GM12878 (cell line): ENCODE measurements around the gene PRAMEF2. TPM values are rescaled to one million over a fixed set of nuclear protein-coding genes. Genes with fewer than 3 reads are reported as not detected.
"Not testable (repeated sequence)": the region's sequence is repeated elsewhere in the genome, so short reads cannot be mapped to it uniquely, and the experiment has no call there.

Source experiments
- ATAC-seq: fragments of 200-7000 bp; cut with Tn5 transposase; 3 replicates; pipeline ENCODE4 v1.9.1; 2020; ENCODE audit warnings: mild to moderate bottlenecking, moderate library complexity
- BruUV-seq: library from RNA; stranded (reverse); fragments of 400-500 nt; replicated peaks from 2 replicates; lab custom pipeline; 2021; lab: Mats Ljungman, UMichigan
- CTCF ChIA-PET: fragments of 300-600 bp; sonication (Branson Sonifier 250); formaldehyde crosslinking; extraction: SDS; loops from one replicate; lab custom pipeline; 2021; ENCODE audit warnings: inconsistent platforms; lab: Yijun Ruan, JAX
- POLR2A ChIA-PET: fragments of 350-600 bp; formaldehyde crosslinking; extraction: SDS; loops from one replicate; lab custom pipeline; 2021; ENCODE audit warnings: inconsistent platforms; lab: Charles Lee
- RAD21 ChIA-PET: fragments of 300-600 bp; sonication (Branson Sonifier 250); formaldehyde crosslinking; loops from one replicate; lab custom pipeline; 2023; ENCODE audit warnings: antibody characterized with exemption; ENCODE audit not compliant: unreplicated experiment; lab: Charles Lee
- SMC1A ChIA-PET: fragments of 300-600 bp; sonication (Branson Sonifier 250); formaldehyde crosslinking; loops from one replicate; lab custom pipeline; 2023; ENCODE audit not compliant: unreplicated experiment, uncharacterized antibody; lab: Charles Lee
- DNase-seq: peaks from one replicate; pipeline ENCODE4 v3.0.0-alpha.2; 2011; ENCODE audit warnings: low read depth, low spot score
- FAIRE-seq: peaks from 3 replicates; lab custom pipeline; 2011; peaks lifted over from hg19 to GRCh38; lab: Jason Lieb, UNC
- H2AFZ ChIP-seq: 2 replicates; pipeline ENCODE4 v1.6.0; 2011; ENCODE audit warnings: low read depth, low read length, control low read depth; ENCODE audit not compliant: control insufficient read depth
- H3K27ac ChIP-seq: 2 replicates; pipeline ENCODE4 v1.5.1; 2011; ENCODE audit warnings: control low read depth; ENCODE audit not compliant: control insufficient read depth, insufficient read depth
- H3K27me3 ChIP-seq, 2 experiments: replicated peaks in 1 of 2; 2 replicates each; pipeline versions ENCODE4 v1.6.0 to v1.6.1; 2011; ENCODE audit warnings: low read length in 1 of 2; ENCODE audit not compliant: control insufficient read depth in 2 of 2, insufficient read depth in 2 of 2
- H3K36me3 ChIP-seq, 2 experiments: 2 replicates each; pipeline ENCODE4 v1.5.1; 2011; ENCODE audit warnings: low read length in 1 of 2; ENCODE audit not compliant: control insufficient read depth in 2 of 2, insufficient read depth in 2 of 2
- H3K4me1 ChIP-seq: 2 replicates; pipeline ENCODE4 v1.6.1; 2011; ENCODE audit warnings: mild to moderate bottlenecking, low read length, moderate library complexity, mixed read lengths; ENCODE audit not compliant: control insufficient read depth, insufficient read depth
- H3K4me2 ChIP-seq: 2 replicates; pipeline ENCODE4 v1.6.0; 2011; ENCODE audit warnings: control low read depth; ENCODE audit not compliant: control insufficient read depth, insufficient read depth
- H3K4me3 ChIP-seq: fragments of 200-600 bp; sonication (generic); 2 replicates; pipeline ENCODE4 v1.5.1; 2016
- H3K79me2 ChIP-seq: 2 replicates; pipeline ENCODE4 v1.6.0; 2011; ENCODE audit warnings: low read length; ENCODE audit not compliant: control insufficient read depth, insufficient read depth
- H3K9ac ChIP-seq: 2 replicates; pipeline ENCODE4 v1.8.0; 2011; ENCODE audit warnings: low read length, control low read depth, mixed read lengths; ENCODE audit not compliant: control insufficient read depth, insufficient read depth
- H3K9me3 ChIP-seq: replicated peaks from 3 replicates; pipeline ENCODE4 v1.5.1; 2011; ENCODE audit warnings: mild to moderate bottlenecking, low read length; ENCODE audit not compliant: control insufficient read depth, insufficient read depth
- H4K20me1 ChIP-seq: 2 replicates; pipeline ENCODE4 v1.6.0; 2011; ENCODE audit not compliant: control insufficient read depth, insufficient read depth
- WGBS: methylation state at CpG from one replicate; pipeline ENCODE4 v1.1.6; 2016; ENCODE audit warnings: low lambda C conversion rate; ENCODE audit not compliant: insufficient replicate concordance, insufficient coverage; ENCODE audit errors: missing lambda C conversion rate; 5-methylcytosine and 5-hydroxymethylcytosine counted together
- in situ Hi-C: fragments of 300-500 bp; cut with MboI; formaldehyde crosslinking; loops from 9 replicates; pipeline ENCODE4 v1.14.3; 2018; ENCODE audit warnings: mixed read lengths
- intact Hi-C: fragments of 100-400 bp; cut with micrococcal nuclease; formaldehyde crosslinking; loops from one replicate; pipeline ENCODE4 v1.14.2; 2022; ENCODE audit not compliant: unreplicated experiment
- polyA plus RNA-seq, 11 experiments: library from polyadenylated mRNA; depleted of rRNA in 4 of 11; unstranded in 6 of 11; stranded (reverse) in 5 of 11; fragments of >200 nt; fragmentation: Nextera tagmentation in 4 of 11; fragmentation: Illumina TruSeq in 1 of 11; extraction: Ambion mirVana in 4 of 11; extraction: Trizol in 1 of 11; gene quantifications; 1 replicate in 1 of 11; 2 replicates in 10 of 11; pipeline versions ENCODE4 v1.2.1 to v1.2.3, GENCODE V29; 2011 to 2016; ENCODE audit warnings: inconsistent platforms in 2 of 11, missing spikeins in 2 of 11, low read depth in 1 of 11
- total RNA-seq, 4 experiments: library from RNA; depleted of rRNA in 3 of 4; stranded (reverse); fragments of >200 nt in 3 of 4; fragmentation: Illumina TruSeq in 1 of 4; extraction: Trizol in 1 of 4; gene quantifications; 2 replicates each; pipeline versions ENCODE4 v1.2.1 to v1.2.3, GENCODE V29; 2013 to 2021

The PRAMEF2 gene
- total and polyA plus RNA-seq, 10 of the 15 experiments (the other 5 are each of a cell fraction or from before 2014, with no cell fraction given), result not detected

- RAD21 ChIA-PET, H3K4me1 ChIP-seq, H3K79me2 ChIP-seq, CTCF ChIA-PET, DNase-seq, BruUV-seq, H3K27me3 ChIP-seq, H3K36me3 ChIP-seq, H2AFZ ChIP-seq, H3K4me2 ChIP-seq, H3K9me3 ChIP-seq, H3K9ac ChIP-seq, intact Hi-C loops, H3K27ac ChIP-seq, ATAC-seq, FAIRE-seq, H4K20me1 ChIP-seq, in situ Hi-C loops, SMC1A ChIA-PET, H3K4me3 ChIP-seq, POLR2A ChIA-PET: not testable (repeated sequence)
- 13% methylated on average over 3 of the region's 4 CpGs for WGBS
Measured at GRCh38 chr1:12878453-12878852, 21.6 kb downstream of the PRAMEF2 start.

DNA sequence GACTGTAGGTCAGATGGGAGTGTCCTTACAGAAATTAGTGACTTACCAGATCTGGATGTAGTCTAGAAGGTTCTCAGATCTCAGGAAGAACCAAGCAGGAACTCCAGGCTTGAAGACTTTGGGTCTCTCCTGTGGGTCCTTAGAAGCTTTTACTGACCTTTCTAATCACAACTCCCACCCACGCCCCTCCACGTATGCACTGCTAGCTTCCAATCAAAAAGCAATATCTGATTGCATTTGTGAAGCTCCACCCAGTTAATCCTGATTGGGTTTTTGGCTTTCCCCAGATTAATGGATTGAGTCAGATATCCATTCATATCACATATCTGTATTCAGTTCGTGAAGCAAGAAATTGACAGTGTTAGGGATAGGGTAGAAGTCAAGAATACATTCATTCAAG is 29.2 kb downstream of the PRAMEF2 start, which contains the start of gene PRAMEF4:
PRAMEF4 (minus strand) TSS at position 101 of the 400 bp plus-strand sequence. CDS start 2,807 bp downstream, outside the sequence.
- H3K4me2 ChIP-seq, FAIRE-seq, H3K79me2 ChIP-seq, H3K36me3 ChIP-seq, H3K27ac ChIP-seq, H2AFZ ChIP-seq, CTCF ChIA-PET, H3K9ac ChIP-seq, H3K4me1 ChIP-seq, intact Hi-C loops, H4K20me1 ChIP-seq, RAD21 ChIA-PET, ATAC-seq, BruUV-seq, DNase-seq, POLR2A ChIA-PET, SMC1A ChIA-PET, H3K4me3 ChIP-seq, H3K9me3 ChIP-seq, in situ Hi-C loops, H3K27me3 ChIP-seq: not testable (repeated sequence)
- WGBS, result 0% methylated on average over 3 of the region's 3 CpGs

DNA sequence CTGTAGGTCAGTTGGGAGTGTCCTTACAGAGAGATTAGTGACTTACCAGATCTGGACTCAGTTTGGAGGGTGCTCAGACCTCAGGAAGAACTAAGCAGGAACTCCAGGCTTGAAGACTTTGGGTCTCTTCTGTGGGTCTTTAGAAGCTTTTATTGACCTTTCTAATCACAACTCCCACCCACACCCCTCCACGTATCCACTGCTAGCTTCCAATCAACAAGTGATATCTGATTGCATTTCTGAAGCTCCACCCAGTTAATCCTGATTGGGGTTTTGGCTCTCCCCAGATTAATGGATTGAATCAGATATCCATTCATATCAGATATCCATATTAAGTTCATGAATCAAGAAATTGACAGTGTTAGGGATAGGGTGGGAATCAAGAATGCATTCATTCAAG is 41.3 kb downstream of the PRAMEF2 start, which contains the start of gene PRAMEF10:
PRAMEF10 (minus strand) TSS at position 101 of the 400 bp plus-strand sequence. CDS start 2,423 bp downstream, outside the sequence.
- in situ Hi-C loops, result not testable (repeated sequence)
- WGBS, result no CpG with 5 or more reads among the region's 1 CpG

GRCh38 chr1:12899186-12899585 is 42.3 kb downstream of the PRAMEF2 start:
- FAIRE-seq, SMC1A ChIA-PET, RAD21 ChIA-PET: not testable (repeated sequence)

More for the DNA sequence above, 41.3 kb downstream of the PRAMEF2 start, which contains the start of gene PRAMEF10:
- ATAC-seq, H3K79me2 ChIP-seq, RAD21 ChIA-PET, intact Hi-C loops, H3K4me3 ChIP-seq, DNase-seq, H3K4me2 ChIP-seq, H3K9ac ChIP-seq, BruUV-seq, SMC1A ChIA-PET, H3K4me1 ChIP-seq, H3K27me3 ChIP-seq, CTCF ChIA-PET, POLR2A ChIA-PET, H3K9me3 ChIP-seq, H2AFZ ChIP-seq, FAIRE-seq, H4K20me1 ChIP-seq, H3K27ac ChIP-seq, H3K36me3 ChIP-seq: not testable (repeated sequence)

More at GRCh38 chr1:12899186-12899585, 42.3 kb downstream of the PRAMEF2 start:
- DNase-seq, BruUV-seq, H3K27ac ChIP-seq, intact Hi-C loops, POLR2A ChIA-PET, H3K9me3 ChIP-seq, H3K9ac ChIP-seq, in situ Hi-C loops, H3K4me2 ChIP-seq, H3K27me3 ChIP-seq, H3K36me3 ChIP-seq, H3K4me1 ChIP-seq, H2AFZ ChIP-seq, H4K20me1 ChIP-seq, ATAC-seq, H3K4me3 ChIP-seq, H3K79me2 ChIP-seq, CTCF ChIA-PET: not testable (repeated sequence)
